GM12891 (cell line): ENCODE results near the gene ROBO1.

Experiments
- PAX5 ChIP-seq: IDR thresholded peaks from 2 replicates; pipeline ENCODE4 v1.6.1; 2011; ENCODE audit warnings: low read length, moderate library complexity, mild to moderate bottlenecking; ENCODE audit not compliant: insufficient read depth, severe bottlenecking
- POLR2A ChIP-seq: IDR thresholded peaks from 2 replicates; pipeline ENCODE4 v1.6.1; 2011; ENCODE audit warnings: low read depth, low read length, control low read depth
- POLR2AphosphoS5 ChIP-seq: IDR thresholded peaks from 2 replicates; pipeline ENCODE4 v1.6.1; 2011; ENCODE audit warnings: low read depth, low read length, control low read depth
- POU2F2 ChIP-seq: IDR thresholded peaks from 2 replicates; pipeline ENCODE4 v1.6.1; 2011; ENCODE audit warnings: low read depth, mild to moderate bottlenecking, control low read depth, low read length, moderate library complexity
- SPI1 ChIP-seq: IDR thresholded peaks from 2 replicates; pipeline ENCODE4 v1.6.1; 2011; ENCODE audit warnings: low read depth, low read length, control low read depth
- TAF1 ChIP-seq: IDR thresholded peaks from 2 replicates; pipeline ENCODE4 v1.6.1; 2011; ENCODE audit warnings: low read depth, low read length, control low read depth

- TF ChIP-seq POLR2A (no peak), POLR2AphosphoS5 (no peak), SPI1 (peak; percentile 53), TAF1 (no peak), PAX5 (no peak), POU2F2 (no peak)
Observed at GRCh38 chr3:78887547-78888011, 880.2 kb downstream of the ROBO1 start.
